Heart left ventricle (tissue), 13 donors: ENCODE measurements around the gene TLCD3A.

Experiments
- POLR2A ChIP-seq, 2 donors: fragments of 450-650 bp; IDR thresholded peaks; one replicate each; pipeline ENCODE4 v1.6.1; 2017; ENCODE audit warnings: antibody characterized with exemption in 2 of 2, mild to moderate bottlenecking in 2 of 2, moderate library complexity in 2 of 2
- TF ChIP-seq, protein P1 (sequence below), 12 donors: fragments of 200-600 bp; sonication (generic) in 4 of 12; IDR thresholded peaks; one replicate each; pipeline versions ENCODE4 v1.5.0 to v1.8.0; 2018 to 2022; ENCODE audit warnings: antibody characterized with exemption in 12 of 12, mild to moderate bottlenecking in 5 of 12
- donor health status: ischemic (EF 13 %, LVEDD 7.1; RV severe dilation, severe dysfunction).
- donor health status: DM: no; HTN: yes; CAD: no.
- donor health status: DM: no; HTN: no; CAD: no.
- donor health status: ischemic (EF 25% LVEDD 6.9; RV normal size, moderate dysfunction).
- donor health status: ischemic (EF 25% LVEDD 5.7; RV mildly dilated, moderate dysfunction).
- donor health status: ischemic (EF 35%, LVEDD 5.7; RV mildly dilated, moderate dysfunction).
- donor health status: nonischemic (EF 11% LVEDD 7.7; RV severe dilation, severe dysfunction).
- donor health status: DM: yes; HTN: yes; CAD: no.
- donor health status: PGD.
- donor health status: ischemic (EF 29% LVEDD 5.4; RV normal size, mild dysfunction).
- donor health status: nonischemic (EF 23%, LVEDD 6.1; RV moderate dilation, normal function).

DNA sequence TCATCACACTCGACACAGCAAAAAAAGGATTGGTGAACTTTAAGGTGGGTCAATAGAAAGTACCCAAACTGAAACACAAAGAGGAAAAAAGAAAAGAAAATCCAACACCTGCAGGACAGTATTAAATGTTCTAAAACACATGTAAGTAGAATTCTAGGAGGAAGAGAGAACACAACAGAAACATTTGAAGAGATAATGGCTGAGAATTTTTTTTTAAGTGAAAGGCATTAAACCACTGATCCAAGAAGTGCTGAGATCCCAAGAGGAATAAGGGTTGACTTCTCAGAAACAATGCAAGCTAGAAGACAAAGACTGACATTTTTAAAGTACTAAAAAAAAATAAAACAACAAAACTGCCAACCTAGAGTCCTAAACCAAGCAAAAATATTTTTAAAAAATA lies 49.4 kb upstream of the TLCD3A start:
- TF ChIP-seq, protein P1, sequence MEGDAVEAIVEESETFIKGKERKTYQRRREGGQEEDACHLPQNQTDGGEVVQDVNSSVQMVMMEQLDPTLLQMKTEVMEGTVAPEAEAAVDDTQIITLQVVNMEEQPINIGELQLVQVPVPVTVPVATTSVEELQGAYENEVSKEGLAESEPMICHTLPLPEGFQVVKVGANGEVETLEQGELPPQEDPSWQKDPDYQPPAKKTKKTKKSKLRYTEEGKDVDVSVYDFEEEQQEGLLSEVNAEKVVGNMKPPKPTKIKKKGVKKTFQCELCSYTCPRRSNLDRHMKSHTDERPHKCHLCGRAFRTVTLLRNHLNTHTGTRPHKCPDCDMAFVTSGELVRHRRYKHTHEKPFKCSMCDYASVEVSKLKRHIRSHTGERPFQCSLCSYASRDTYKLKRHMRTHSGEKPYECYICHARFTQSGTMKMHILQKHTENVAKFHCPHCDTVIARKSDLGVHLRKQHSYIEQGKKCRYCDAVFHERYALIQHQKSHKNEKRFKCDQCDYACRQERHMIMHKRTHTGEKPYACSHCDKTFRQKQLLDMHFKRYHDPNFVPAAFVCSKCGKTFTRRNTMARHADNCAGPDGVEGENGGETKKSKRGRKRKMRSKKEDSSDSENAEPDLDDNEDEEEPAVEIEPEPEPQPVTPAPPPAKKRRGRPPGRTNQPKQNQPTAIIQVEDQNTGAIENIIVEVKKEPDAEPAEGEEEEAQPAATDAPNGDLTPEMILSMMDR (IDR thresholded peaks at IDR 0.05): no peak
- TF ChIP-seq POLR2A (IDR thresholded peaks at IDR 0.05): no peak
